Neural cell (in vitro differentiated cells): ENCODE measurements around the gene AHI1. TPM values are rescaled to one million over a fixed set of nuclear protein-coding genes. Genes with fewer than 3 reads are reported as not detected.

Experiments
- H2AFZ ChIP-seq: fragments of 200-600, 300-800 bp; sonication (generic), shearing (Covaris generic); 2 replicates; pipeline ENCODE4 v1.6.0; 2014; ENCODE audit warnings: low read depth, mild to moderate bottlenecking, antibody characterized with exemption, low read length, moderate library complexity
- H3F3A ChIP-seq: fragments of 200-600 bp; shearing (Covaris generic); 2 replicates; pipeline ENCODE4 v1.6.1; 2016; ENCODE audit warnings: mild to moderate bottlenecking, moderate library complexity, mixed read lengths, antibody characterized with exemption, low read length; ENCODE audit not compliant: insufficient read depth, poor library complexity, severe bottlenecking
- H3K27ac ChIP-seq: fragments of 200-600, 300-800 bp; sonication (generic), shearing (Covaris generic); 2 replicates; pipeline ENCODE4 v1.5.1; 2014; ENCODE audit warnings: mild to moderate bottlenecking, low read length, moderate library complexity
- H3K27me3 ChIP-seq: fragments of 300-800, 200-600 bp; sonication (generic), shearing (Covaris generic); 2 replicates; pipeline ENCODE4 v1.6.0; 2014; ENCODE audit warnings: mild to moderate bottlenecking, low read depth, low read length, moderate library complexity; ENCODE audit not compliant: insufficient read depth
- H3K36me3 ChIP-seq: fragments of 300-800, 200-600 bp; sonication (generic), shearing (Covaris generic); 2 replicates; pipeline ENCODE4 v1.5.1; 2014; ENCODE audit warnings: mild to moderate bottlenecking, antibody characterized with exemption, low read length, moderate library complexity; ENCODE audit not compliant: insufficient read depth
- H3K4me2 ChIP-seq: fragments of 300-800, 200-600 bp; sonication (generic), shearing (Covaris generic); 2 replicates; pipeline ENCODE4 v1.6.0; 2014; ENCODE audit warnings: mild to moderate bottlenecking, low read length
- H3K4me3 ChIP-seq: fragments of 300-800, 200-600 bp; sonication (generic), shearing (Covaris generic); 2 replicates; pipeline ENCODE4 v1.5.1; 2014; ENCODE audit warnings: mild to moderate bottlenecking, low read length, moderate library complexity
- H3K79me2 ChIP-seq: fragments of 200-600 bp; shearing (Covaris generic); replicated peaks from 2 replicates; pipeline ENCODE4 v1.6.0; 2014; ENCODE audit warnings: mild to moderate bottlenecking, low read length, moderate library complexity; ENCODE audit not compliant: insufficient read depth
- H3K9ac ChIP-seq: fragments of 300-800, 200-600 bp; sonication (generic), shearing (Covaris generic); 2 replicates; pipeline ENCODE4 v1.6.1; 2016; ENCODE audit warnings: mild to moderate bottlenecking, low read length, mixed read lengths
- H3K9me2 ChIP-seq: fragments of 200-600 bp; shearing (Covaris generic); 2 replicates; pipeline ENCODE4 v1.6.1; 2016; ENCODE audit warnings: mild to moderate bottlenecking, low read length, mixed read lengths; ENCODE audit not compliant: insufficient read depth
- H3K9me3 ChIP-seq: fragments of 200-600, 300-800 bp; sonication (generic), shearing (Covaris generic); 2 replicates; pipeline ENCODE4 v1.6.1; 2016; ENCODE audit warnings: mild to moderate bottlenecking, mixed run types, low read length, moderate library complexity, mixed read lengths
- H4K20me1 ChIP-seq: fragments of 200-600 bp; shearing (Covaris generic); 2 replicates; pipeline ENCODE4 v1.6.1; 2016; ENCODE audit warnings: mild to moderate bottlenecking, mixed run types; ENCODE audit not compliant: insufficient read depth
- CTCF ChIP-seq: fragments of 450-650 bp; IDR thresholded peaks from 2 replicates; pipeline ENCODE4 v1.5.1; 2014; ENCODE audit warnings: antibody characterized with exemption, mild to moderate bottlenecking, moderate library complexity; ENCODE audit not compliant: poor library complexity, severe bottlenecking
- EP300 ChIP-seq: fragments of 450-650 bp; conservative IDR thresholded peaks from 2 replicates; pipeline ENCODE4 v1.6.1; 2014; ENCODE audit warnings: antibody characterized with exemption, mild to moderate bottlenecking, moderate library complexity; ENCODE audit not compliant: poor library complexity, severe bottlenecking
- EZH2 ChIP-seq: fragments of 200-600, 300-800 bp; shearing (Covaris generic), sonication (generic); IDR thresholded peaks from 2 replicates; pipeline ENCODE4 v1.6.1; 2014; ENCODE audit warnings: antibody characterized with exemption, low read length, borderline replicate concordance, mild to moderate bottlenecking; ENCODE audit not compliant: insufficient read depth, poor library complexity, severe bottlenecking
- MXI1 ChIP-seq: fragments of 450-650 bp; conservative IDR thresholded peaks from 2 replicates; pipeline ENCODE4 v1.6.1; 2014; ENCODE audit warnings: antibody characterized with exemption, mild to moderate bottlenecking; ENCODE audit not compliant: poor library complexity, severe bottlenecking
- POLR2AphosphoS5 ChIP-seq: IDR thresholded peaks from 2 replicates; pipeline ENCODE4 v1.6.1; 2012
- RAD21 ChIP-seq: fragments of 450-650 bp; conservative IDR thresholded peaks from 2 replicates; pipeline ENCODE4 v1.6.1; 2014; ENCODE audit warnings: antibody characterized with exemption, mild to moderate bottlenecking, moderate library complexity
- REST ChIP-seq: IDR thresholded peaks from 2 replicates; pipeline ENCODE4 v1.6.1; 2012; ENCODE audit warnings: borderline replicate concordance
- SMC3 ChIP-seq: fragments of 450-650 bp; conservative IDR thresholded peaks from 2 replicates; pipeline ENCODE4 v1.6.1; 2014; ENCODE audit warnings: antibody characterized with exemption, mild to moderate bottlenecking, moderate library complexity; ENCODE audit not compliant: poor library complexity
- TAF1 ChIP-seq: IDR thresholded peaks from 2 replicates; pipeline ENCODE4 v1.6.1; 2012; ENCODE audit warnings: low read depth
- polyA plus RNA-seq: library from polyadenylated mRNA; depleted of rRNA; stranded (reverse); fragments of >200 nt; gene quantifications from 2 replicates; pipeline ENCODE4 v1.2.3, GENCODE V29; 2014

The AHI1 gene
- polyA plus RNA-seq, 1 donor from 2014 or later, result 58.2 TPM

- TF ChIP-seq EZH2, result no peak
- no peak for TF ChIP-seq TAF1
- TF ChIP-seq CTCF, result no peak
- no peak for TF ChIP-seq EP300
- TF ChIP-seq RAD21, result no peak
- no peak for TF ChIP-seq POLR2AphosphoS5
- no peak for TF ChIP-seq SMC3
- no peak for TF ChIP-seq REST
- TF ChIP-seq MXI1, result no peak
- Histone ChIP-seq H3K27me3 (no peaks in the 10 kb centered on the region), H3K4me2 (no peak overlapping the region), H2AFZ (no peak overlapping the region), H3K9ac (no peak overlapping the region), H3K9me3 (no peaks in the 10 kb centered on the region), H4K20me1 (no peaks in the 10 kb centered on the region), H3K9me2 (no peaks in the 10 kb centered on the region), H3K27ac (no peak overlapping the region), H3F3A (no peaks in the 10 kb centered on the region), H3K36me3 (no peaks in the 10 kb centered on the region), H3K4me3 (no peak overlapping the region), H3K79me2 (no peaks in the 10 kb centered on the region)
Measured at GRCh38 chr6:135411849-135412248, 85.7 kb downstream of the AHI1 start.

GRCh38 chr6:135411339-135411738 lies 86.2 kb downstream of the AHI1 start:
- no peaks in the 10 kb centered on the region for H3K36me3 ChIP-seq
- no peaks in the 10 kb centered on the region for H4K20me1 ChIP-seq
- no peaks in the 10 kb centered on the region for H3K9me2 ChIP-seq
- H3K27me3 ChIP-seq, result no peaks in the 10 kb centered on the region
- no peak overlapping the region for H3K9ac ChIP-seq
- H3K9me3 ChIP-seq, result no peaks in the 10 kb centered on the region
- H3K27ac ChIP-seq, result no peak overlapping the region
- H3K4me3 ChIP-seq, result no peak overlapping the region
- TF ChIP-seq RAD21 (no peak), TAF1 (no peak), SMC3 (no peak), EZH2 (no peak), REST (no peak)
- no peak overlapping the region for H3K4me2 ChIP-seq
- no peaks in the 10 kb centered on the region for H3F3A ChIP-seq
- H3K79me2 ChIP-seq, result no peaks in the 10 kb centered on the region
- no peak overlapping the region for H2AFZ ChIP-seq
